Mesendoderm (in vitro differentiated cells): ENCODE measurements around the gene CBARP.
A peak's percentile ranks its signal among the peaks of the same experiment; 100 is the strongest.

Experiments used
- DNase-seq: peaks from one replicate; pipeline ENCODE4 v3.0.0; 2013
- H2AK5ac ChIP-seq: 2 replicates; pipeline ENCODE4 v1.6.1; 2013; ENCODE audit warnings: low read length, inconsistent platforms
- H2BK120ac ChIP-seq: 2 replicates; pipeline ENCODE4 v1.6.1; 2013; ENCODE audit warnings: low read depth, mild to moderate bottlenecking, low read length, moderate library complexity, mixed read lengths
- H2BK15ac ChIP-seq: replicated peaks from 2 replicates; pipeline ENCODE4 v1.6.1; 2013; ENCODE audit warnings: low read depth, mild to moderate bottlenecking, moderate library complexity
- H2BK5ac ChIP-seq: 2 replicates; pipeline ENCODE4 v1.6.1; 2013; ENCODE audit warnings: low read length, inconsistent platforms
- H3K18ac ChIP-seq: 2 replicates; pipeline ENCODE4 v1.6.1; 2013; ENCODE audit warnings: mild to moderate bottlenecking, low read length, mixed read lengths
- H3K23ac ChIP-seq: one replicate; pipeline ENCODE4 v1.6.1; 2013; ENCODE audit warnings: low read length
- H3K27ac ChIP-seq: 2 replicates; pipeline ENCODE4 v1.5.1; 2013; ENCODE audit warnings: low read depth, mild to moderate bottlenecking, inconsistent platforms, low read length, moderate library complexity
- H3K27me3 ChIP-seq: 2 replicates; pipeline ENCODE4 v1.6.1; 2013; ENCODE audit warnings: low read length, control low read depth, mild to moderate bottlenecking, inconsistent platforms; ENCODE audit not compliant: insufficient read depth, poor library complexity
- H3K36me3 ChIP-seq: 2 replicates; pipeline ENCODE4 v1.6.1; 2013; ENCODE audit warnings: low read length, inconsistent platforms; ENCODE audit not compliant: control insufficient read depth, insufficient read depth
- H3K4ac ChIP-seq: one replicate; pipeline ENCODE4 v1.6.1; 2013; ENCODE audit warnings: low read depth, mild to moderate bottlenecking, low read length, moderate library complexity
- H3K4me1 ChIP-seq: 2 replicates; pipeline ENCODE4 v1.6.1; 2013; ENCODE audit warnings: low read depth, low read length, inconsistent platforms; ENCODE audit not compliant: control insufficient read depth
- H3K4me2 ChIP-seq: 2 replicates; pipeline ENCODE4 v1.6.1; 2013; ENCODE audit warnings: low read length
- H3K4me3 ChIP-seq: 2 replicates; pipeline ENCODE4 v1.5.1; 2013; ENCODE audit warnings: mild to moderate bottlenecking, low read length
- H3K56ac ChIP-seq: one replicate; pipeline ENCODE4 v1.6.1; 2013; ENCODE audit warnings: low read length
- H3K79me1 ChIP-seq: 2 replicates; pipeline ENCODE4 v1.6.1; 2013; ENCODE audit warnings: low read length, inconsistent platforms
- H3K79me2 ChIP-seq: 2 replicates; pipeline ENCODE4 v1.6.1; 2013; ENCODE audit warnings: mild to moderate bottlenecking, low read length; ENCODE audit not compliant: control insufficient read depth, insufficient read depth
- H3K9ac ChIP-seq: 2 replicates; pipeline ENCODE4 v1.6.1; 2013; ENCODE audit warnings: low read length, inconsistent platforms
- H4K5ac ChIP-seq: one replicate; pipeline ENCODE4 v1.6.1; 2013; ENCODE audit warnings: low read length
- H4K8ac ChIP-seq: one replicate; pipeline ENCODE4 v1.6.1; 2013; ENCODE audit warnings: low read depth, mild to moderate bottlenecking, control low read depth, low read length, moderate library complexity
- WGBS: extraction: QIAGEN DNeasy Blood & Tissue Kit; methylation state at CpG from one replicate; pipeline ENCODE4 v1.1.7; 2013; ENCODE audit warnings: low lambda C conversion rate, missing lambda C conversion rate; ENCODE audit not compliant: insufficient coverage; ENCODE audit errors: extremely low coverage; 5-methylcytosine and 5-hydroxymethylcytosine counted together

Gene CBARP

DNA sequence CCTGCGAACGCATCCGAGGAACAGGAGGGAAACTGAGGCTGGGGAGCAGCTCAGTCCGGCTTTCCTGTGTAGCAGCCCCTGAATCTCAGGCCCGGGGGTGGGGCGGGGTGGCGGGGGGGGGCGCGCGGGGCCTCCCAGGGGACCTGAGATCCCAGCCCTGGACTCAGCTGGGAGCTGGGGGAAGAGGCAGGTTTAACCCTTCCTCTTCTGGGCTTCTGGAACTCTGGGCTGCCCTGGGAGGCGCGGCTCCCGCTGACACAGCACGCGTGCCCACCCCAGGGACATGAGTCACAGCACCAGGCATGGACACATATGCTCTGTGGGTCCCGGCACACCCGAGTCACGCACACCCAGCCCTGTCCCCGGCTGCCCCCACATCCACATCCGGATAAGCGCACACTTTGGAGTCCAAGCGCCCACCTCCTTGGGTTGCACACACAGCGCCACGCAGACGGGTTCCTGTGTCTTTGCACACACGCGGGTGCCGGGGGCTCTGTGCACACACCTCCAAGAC is 27.9 kb upstream of the CBARP start:
- Histone ChIP-seq H3K9ac (peak overlapping the region; percentile 83), H3K4me2 (peak overlapping the region; percentile 99), H2BK5ac (no peak overlapping the region), H2AK5ac (no peak overlapping the region), H4K8ac (no peak overlapping the region), H2BK15ac (no peak overlapping the region), H3K27ac (peak overlapping the region; percentile 56), H4K5ac (no peak overlapping the region), H3K4ac (no peak overlapping the region), H3K18ac (peak overlapping the region; percentile 44), H3K23ac (no peak overlapping the region), H3K4me3 (peak overlapping the region; percentile 26), H2BK120ac (no peak overlapping the region), H3K27me3 (no peaks in the 10 kb centered on the region), H3K4me1 (peaks cover 11% of the 10 kb centered on the region), H3K36me3 (no peaks in the 10 kb centered on the region), H3K79me2 (peaks cover 11% of the 10 kb centered on the region), H3K79me1 (peaks cover 3% of the 10 kb centered on the region), H3K56ac (peak overlapping the region; percentile 81)
- no CpG with 5 or more reads among the region's 28 CpGs for WGBS
- DNase-seq: peak; percentile 43

DNA sequence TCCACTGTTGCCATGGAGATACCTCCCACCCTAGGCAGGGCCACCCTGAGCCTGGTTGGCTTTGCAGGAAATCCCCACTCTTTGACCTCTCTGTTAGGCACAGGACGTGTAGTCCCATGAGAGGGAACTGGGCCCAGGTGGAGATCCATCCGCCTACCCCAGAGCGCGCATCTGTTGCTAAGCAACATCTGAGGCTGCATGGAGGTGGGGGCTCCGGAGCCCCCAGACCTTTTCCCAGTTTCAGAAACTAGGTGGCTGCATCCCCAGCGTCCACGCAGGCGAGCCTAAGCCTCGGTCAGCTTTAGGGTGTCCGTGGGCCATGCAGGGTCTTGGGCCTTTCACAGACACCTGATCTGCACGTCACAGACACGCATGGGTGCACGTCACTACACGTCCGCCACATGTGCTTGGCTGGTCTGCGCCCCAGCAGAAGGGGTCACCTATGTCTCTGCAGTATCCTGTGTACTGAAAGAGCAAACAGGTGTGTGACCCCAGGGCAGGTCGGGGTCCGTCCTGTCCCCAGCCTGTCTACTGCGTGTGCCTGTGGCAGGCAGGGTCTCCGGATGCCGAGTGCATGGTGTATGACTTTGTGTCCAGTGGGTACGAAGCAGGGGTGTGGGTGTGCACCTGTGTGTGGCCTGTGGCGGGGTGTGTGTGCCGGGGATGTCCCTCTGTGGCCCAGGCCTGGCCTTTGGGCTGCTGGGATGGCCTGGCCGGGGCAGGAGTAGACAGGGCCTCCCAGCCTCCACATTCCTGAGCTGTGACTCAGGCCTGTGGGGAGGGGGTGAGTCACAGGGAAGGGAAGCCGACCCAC is 27.2 kb upstream of the CBARP start:
- peak overlapping the region; percentile 6 for H3K4me2 ChIP-seq
- no peaks in the 10 kb centered on the region for H3K79me1 ChIP-seq
- H3K4me3 ChIP-seq: no peak overlapping the region
- no peak overlapping the region for H3K4ac ChIP-seq
- H2BK5ac ChIP-seq: peak overlapping the region; percentile 13
- peak overlapping the region; percentile 32 for H3K27ac ChIP-seq
- H4K5ac ChIP-seq: no peak overlapping the region
- H3K56ac ChIP-seq: peak overlapping the region; percentile 94
- no peaks in the 10 kb centered on the region for H3K27me3 ChIP-seq
- H2BK120ac ChIP-seq: no peak overlapping the region
- peaks cover 11% of the 10 kb centered on the region for H3K4me1 ChIP-seq
- no peak overlapping the region for H2BK15ac ChIP-seq
- peaks cover 4% of the 10 kb centered on the region for H3K79me2 ChIP-seq
- H3K36me3 ChIP-seq: no peaks in the 10 kb centered on the region
- no peak overlapping the region for H3K18ac ChIP-seq
- H4K8ac ChIP-seq: no peak overlapping the region
- H3K23ac ChIP-seq: no peak overlapping the region
- DNase-seq: peak; percentile 95
- peak overlapping the region; percentile 70 for H3K9ac ChIP-seq
- peak overlapping the region; percentile 98 for H2AK5ac ChIP-seq
- WGBS: no CpG with 5 or more reads among the region's 26 CpGs

DNA sequence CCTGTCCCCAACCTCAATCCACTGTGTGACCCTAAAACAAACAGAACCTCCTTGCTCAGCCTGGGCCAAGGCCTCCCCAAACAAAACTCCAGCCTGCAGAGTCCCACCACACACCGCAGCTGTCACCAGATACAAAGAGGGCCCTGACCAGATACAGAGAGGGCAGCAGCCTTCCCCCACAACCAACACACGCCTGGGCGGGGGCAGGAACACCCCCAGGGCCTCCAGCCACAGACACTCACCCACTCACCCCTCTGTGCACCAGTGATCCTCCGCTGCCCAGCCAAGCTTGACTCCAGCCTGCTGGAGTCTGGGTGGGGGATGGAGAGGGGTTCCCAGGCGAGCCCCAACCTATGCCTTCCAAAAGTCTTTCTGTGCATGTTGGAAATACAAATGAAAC is 25.4 kb upstream of the CBARP start:
- Histone ChIP-seq H3K36me3 (no peaks in the 10 kb centered on the region), H2BK15ac (no peak overlapping the region), H3K79me2 (no peaks in the 10 kb centered on the region), H2AK5ac (no peak overlapping the region), H3K18ac (no peak overlapping the region), H3K27ac (no peak overlapping the region), H3K27me3 (no peaks in the 10 kb centered on the region), H3K4me3 (no peak overlapping the region), H3K4ac (no peak overlapping the region), H3K4me1 (peaks cover 11% of the 10 kb centered on the region), H3K56ac (peak overlapping the region; percentile 86), H3K79me1 (no peaks in the 10 kb centered on the region), H3K4me2 (no peak overlapping the region), H3K23ac (no peak overlapping the region), H4K8ac (no peak overlapping the region), H2BK120ac (no peak overlapping the region), H4K5ac (no peak overlapping the region), H2BK5ac (no peak overlapping the region), H3K9ac (no peak overlapping the region)
- no CpG with 5 or more reads among the region's 5 CpGs for WGBS
- no peak for DNase-seq

DNA sequence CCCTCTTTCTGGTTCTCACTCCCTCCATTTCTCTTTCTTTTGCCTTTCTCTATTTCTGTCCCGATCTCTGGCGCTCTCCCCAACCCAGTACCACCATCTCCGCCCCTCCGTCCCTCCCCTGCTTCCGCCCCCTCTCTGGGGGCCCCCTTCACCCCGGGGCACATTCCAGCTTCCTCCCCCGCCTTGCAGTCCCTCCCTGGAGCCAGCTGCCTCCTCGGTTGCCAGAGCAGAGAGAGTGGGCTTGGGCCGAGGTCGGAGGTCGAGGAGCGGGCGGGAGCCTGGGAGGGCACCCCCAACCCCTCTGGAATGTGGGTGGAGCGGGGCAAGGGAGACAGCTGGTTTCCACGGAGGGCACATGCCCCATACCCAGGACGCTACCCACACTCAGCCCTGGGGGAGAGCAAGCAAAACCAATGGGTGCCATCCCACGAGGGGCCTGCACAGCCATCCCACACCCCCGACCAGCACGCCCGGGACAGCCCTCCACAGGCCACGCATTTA is 24.9 kb upstream of the CBARP start:
- DNase-seq: no peak

DNA sequence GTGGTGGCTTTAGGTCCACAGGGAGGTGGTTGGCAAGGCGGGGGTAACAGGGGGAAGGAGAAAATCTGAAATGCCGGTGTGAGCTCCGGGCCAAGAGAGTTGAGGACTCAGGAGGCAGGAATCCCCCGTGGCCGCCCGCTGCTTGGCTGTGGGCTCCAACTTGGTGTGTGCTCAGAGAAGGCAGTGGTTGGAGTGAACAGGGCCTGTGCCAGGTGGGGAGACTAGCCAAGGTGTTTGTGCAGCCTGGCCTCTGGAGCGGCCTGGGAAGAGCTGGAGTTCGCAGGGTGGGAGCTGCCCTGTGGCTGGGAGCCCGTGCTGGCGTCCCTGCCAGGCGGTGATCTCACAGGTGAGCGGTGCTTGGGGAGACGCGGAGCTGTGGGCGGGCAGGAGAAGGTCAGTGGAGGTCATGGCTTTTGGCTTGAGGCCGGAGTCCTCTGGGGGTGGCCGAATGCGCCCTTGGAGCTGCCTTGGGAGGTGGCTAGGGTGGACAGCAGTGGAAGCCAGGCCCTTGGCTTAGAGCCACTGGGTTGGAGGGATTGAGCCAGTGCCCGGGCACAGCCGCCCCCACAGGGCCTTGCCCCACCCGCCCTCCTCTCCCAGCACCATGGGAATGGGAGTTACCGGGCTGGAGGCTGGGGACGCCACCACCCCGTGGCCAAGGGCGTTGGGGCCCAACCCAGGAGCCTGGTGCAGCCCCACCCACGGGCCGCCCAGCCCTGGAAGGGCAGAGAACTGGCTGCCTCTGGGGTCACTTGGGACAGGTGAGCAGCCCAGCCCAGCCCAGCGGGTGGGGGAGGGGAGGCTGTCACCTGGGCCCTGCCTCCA is 24.2 kb upstream of the CBARP start:
- H2BK120ac ChIP-seq: no peak overlapping the region
- no peak overlapping the region for H4K8ac ChIP-seq
- H3K36me3 ChIP-seq: no peaks in the 10 kb centered on the region
- WGBS: no CpG with 5 or more reads among the region's 28 CpGs
- H3K4ac ChIP-seq: peak overlapping the region; percentile 4
- no peak overlapping the region for H4K5ac ChIP-seq
- no peaks in the 10 kb centered on the region for H3K79me2 ChIP-seq
- H3K4me2 ChIP-seq: peak overlapping the region; percentile 95
- H3K27me3 ChIP-seq: no peaks in the 10 kb centered on the region
- DNase-seq: no peak
- peak overlapping the region; percentile 76 for H3K9ac ChIP-seq
- peak overlapping the region; percentile 86 for H3K56ac ChIP-seq
- no peaks in the 10 kb centered on the region for H3K79me1 ChIP-seq
- peaks cover 11% of the 10 kb centered on the region for H3K4me1 ChIP-seq
- H3K27ac ChIP-seq: peak overlapping the region; percentile 24
- no peak overlapping the region for H2AK5ac ChIP-seq
- no peak overlapping the region for H2BK15ac ChIP-seq
- H3K18ac ChIP-seq: peak overlapping the region; percentile 44
- no peak overlapping the region for H2BK5ac ChIP-seq
- H3K4me3 ChIP-seq: peak overlapping the region; percentile 52
- H3K23ac ChIP-seq: no peak overlapping the region

More for the DNA sequence above, 24.9 kb upstream of the CBARP start:
- Histone ChIP-seq H3K27me3 (no peaks in the 10 kb centered on the region), H3K4ac (no peak overlapping the region), H3K79me2 (no peaks in the 10 kb centered on the region), H3K23ac (peak overlapping the region; percentile 29), H2BK120ac (no peak overlapping the region), H3K79me1 (no peaks in the 10 kb centered on the region), H4K5ac (no peak overlapping the region), H3K4me2 (peak overlapping the region; percentile 19), H4K8ac (no peak overlapping the region), H3K4me1 (peaks cover 11% of the 10 kb centered on the region), H3K36me3 (no peaks in the 10 kb centered on the region), H3K4me3 (no peak overlapping the region), H3K56ac (peak overlapping the region; percentile 86), H2BK15ac (no peak overlapping the region), H2BK5ac (peak overlapping the region; percentile 24), H3K18ac (no peak overlapping the region), H3K27ac (peak overlapping the region; percentile 24), H3K9ac (peak overlapping the region; percentile 76), H2AK5ac (peak overlapping the region; percentile 11)
- no CpG with 5 or more reads among the region's 21 CpGs for WGBS
